DND-41 (cell line): ENCODE measurements around the gene INSIG2.

Experiments
- ATAC-seq: fragments of 200-7000 bp; cut with Tn5 transposase; 3 replicates; pipeline ENCODE4 v1.9.1; 2021; ENCODE audit warnings: low read depth; ENCODE audit not compliant: insufficient read depth
- DNase-seq: peaks from one replicate; pipeline ENCODE4 v3.0.0-alpha.2; 2020
- H2AFZ ChIP-seq: 2 replicates; pipeline ENCODE4 v1.6.0; 2012; ENCODE audit warnings: low read depth, low read length
- H3K27ac ChIP-seq: 2 replicates; pipeline ENCODE4 v1.5.1; 2012; ENCODE audit warnings: low read length, inconsistent platforms
- H3K27me3 ChIP-seq: fragments of 200-600 bp; sonication (generic); 2 replicates; pipeline ENCODE4 v1.6.0; 2012; ENCODE audit warnings: low read length, mild to moderate bottlenecking, inconsistent platforms; ENCODE audit not compliant: insufficient read depth, poor library complexity
- H3K36me3 ChIP-seq: 2 replicates; pipeline ENCODE4 v1.5.1; 2012; ENCODE audit warnings: low read length, inconsistent platforms; ENCODE audit not compliant: insufficient read depth
- H3K4me1 ChIP-seq: 2 replicates; pipeline ENCODE4 v1.5.1; 2012; ENCODE audit warnings: mild to moderate bottlenecking, low read length; ENCODE audit not compliant: insufficient read depth
- H3K4me2 ChIP-seq: 2 replicates; pipeline ENCODE4 v1.6.0; 2012; ENCODE audit warnings: mild to moderate bottlenecking, moderate library complexity, low read length, inconsistent platforms; ENCODE audit not compliant: insufficient read depth
- H3K4me3 ChIP-seq, 2 experiments: fragments of 200-600 bp in 1 of 2; shearing (Covaris generic) in 1 of 2; 2 replicates each; pipeline ENCODE4 v1.5.1; 2012 to 2016; ENCODE audit warnings: inconsistent platforms in 2 of 2, low read length in 2 of 2, mild to moderate bottlenecking in 2 of 2, low read depth in 1 of 2, moderate library complexity in 1 of 2
- H3K79me2 ChIP-seq: 2 replicates; pipeline ENCODE4 v1.6.0; 2012; ENCODE audit warnings: low read length, inconsistent platforms; ENCODE audit not compliant: insufficient read depth
- H3K9ac ChIP-seq: 2 replicates; pipeline ENCODE4 v1.6.0; 2012; ENCODE audit warnings: low read depth, mild to moderate bottlenecking, inconsistent platforms, low read length, moderate library complexity
- H3K9me3 ChIP-seq: 2 replicates; pipeline ENCODE4 v1.5.1; 2012; ENCODE audit warnings: low read length, moderate library complexity, mild to moderate bottlenecking, inconsistent platforms; ENCODE audit not compliant: insufficient read depth, severe bottlenecking
- H4K20me1 ChIP-seq: 2 replicates; pipeline ENCODE4 v1.6.0; 2012; ENCODE audit warnings: low read length; ENCODE audit not compliant: insufficient read depth
- CTCF ChIP-seq: IDR thresholded peaks from 2 replicates; pipeline ENCODE4 v1.5.1; 2012; ENCODE audit warnings: borderline replicate concordance, low read length, moderate library complexity, mild to moderate bottlenecking; ENCODE audit not compliant: poor library complexity, severe bottlenecking; ENCODE audit errors: extremely low read depth
- EZH2 ChIP-seq: IDR thresholded peaks from 3 replicates; pipeline ENCODE4 v1.6.1; 2012; ENCODE audit warnings: borderline replicate concordance, low read depth, mild to moderate bottlenecking, moderate library complexity, low read length, inconsistent platforms; ENCODE audit not compliant: severe bottlenecking

Gene INSIG2

GRCh38 chr2:118095610-118096009 is 7.3 kb downstream of the INSIG2 start:
- no peak overlapping the region for H3K4me2 ChIP-seq
- no peaks in the 10 kb centered on the region for H3K9me3 ChIP-seq
- no peak for ATAC-seq
- no peak overlapping the region for H3K9ac ChIP-seq
- H3K36me3 ChIP-seq: peaks cover 29% of the 10 kb centered on the region
- peaks cover 35% of the 10 kb centered on the region for H4K20me1 ChIP-seq
- no peaks in the 10 kb centered on the region for H3K27me3 ChIP-seq
- H3K4me3 ChIP-seq: no peak overlapping the region
- DNase-seq: no peak
- TF ChIP-seq CTCF (no peak), EZH2 (no peak)
- H3K27ac ChIP-seq: no peak overlapping the region
- peaks cover 21% of the 10 kb centered on the region for H3K4me1 ChIP-seq
- H2AFZ ChIP-seq: no peak overlapping the region
- H3K79me2 ChIP-seq: peaks cover 66% of the 10 kb centered on the region

GRCh38 chr2:118097657-118098056 is 9.4 kb downstream of the INSIG2 start:
- ATAC-seq (no peak), DNase-seq (no peak)
- Histone ChIP-seq H3K27ac (no peak overlapping the region), H3K79me2 (peaks cover 46% of the 10 kb centered on the region), H3K4me1 (peaks cover 16% of the 10 kb centered on the region), H3K9me3 (no peaks in the 10 kb centered on the region), H2AFZ (no peak overlapping the region), H3K9ac (no peak overlapping the region), H3K4me3 (no peak overlapping the region), H4K20me1 (peaks cover 29% of the 10 kb centered on the region), H3K36me3 (peaks cover 43% of the 10 kb centered on the region), H3K4me2 (no peak overlapping the region), H3K27me3 (no peaks in the 10 kb centered on the region)
- no peak for TF ChIP-seq EZH2
- TF ChIP-seq CTCF: no peak

- Histone ChIP-seq H4K20me1 (peaks cover 29% of the 10 kb centered on the region), H3K9me3 (no peaks in the 10 kb centered on the region), H3K9ac (no peak overlapping the region), H3K4me2 (no peak overlapping the region), H3K79me2 (peaks cover 44% of the 10 kb centered on the region), H3K27me3 (no peaks in the 10 kb centered on the region), H3K4me3 (no peak overlapping the region), H3K4me1 (peaks cover 16% of the 10 kb centered on the region), H2AFZ (no peak overlapping the region), H3K36me3 (peaks cover 48% of the 10 kb centered on the region), H3K27ac (no peak overlapping the region)
- ATAC-seq: no peak
- DNase-seq: no peak
- no peak for TF ChIP-seq EZH2
- no peak for TF ChIP-seq CTCF
Measured at GRCh38 chr2:118098307-118099030, 10.2 kb downstream of the INSIG2 start.
